Choroid plexus epithelial cell (primary cell): ENCODE data around the gene CEP70.

Experiments used
- DNase-seq: peaks from one replicate; pipeline ENCODE4 v3.0.0-alpha.2; 2010; ENCODE audit warnings: low read depth
- H3K4me3 ChIP-seq: 2 replicates; pipeline ENCODE4 v1.5.1; 2011; ENCODE audit warnings: low read depth, mild to moderate bottlenecking, control low read depth, low read length, moderate library complexity
- TF ChIP-seq, protein P1 (sequence below): conservative IDR thresholded peaks from 2 replicates; pipeline ENCODE4 v1.5.1; 2011; ENCODE audit warnings: low read depth, mild to moderate bottlenecking, control low read depth, inconsistent platforms, low read length, moderate library complexity

The CEP70 gene

DNA sequence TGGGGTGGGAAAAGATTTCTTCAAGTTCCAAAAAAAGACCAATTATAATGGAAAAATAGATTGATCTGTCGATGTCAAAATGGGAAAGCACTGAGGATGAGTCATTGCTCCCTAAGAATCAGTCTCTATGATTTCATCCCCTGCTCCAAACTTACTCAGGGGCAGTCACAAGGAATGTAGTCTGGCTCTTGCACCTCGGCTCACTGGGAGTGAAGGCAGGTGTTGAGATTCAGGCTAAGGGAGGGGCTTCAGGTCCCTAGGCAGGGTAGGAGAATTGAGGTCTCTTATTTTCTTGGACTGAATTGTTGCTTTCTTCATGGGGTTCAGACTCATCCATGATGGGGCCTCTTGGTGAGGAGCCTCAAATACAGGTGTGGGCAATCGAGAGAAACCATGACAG lies 145.4 kb downstream of the CEP70 start:
- TF ChIP-seq, protein P1, sequence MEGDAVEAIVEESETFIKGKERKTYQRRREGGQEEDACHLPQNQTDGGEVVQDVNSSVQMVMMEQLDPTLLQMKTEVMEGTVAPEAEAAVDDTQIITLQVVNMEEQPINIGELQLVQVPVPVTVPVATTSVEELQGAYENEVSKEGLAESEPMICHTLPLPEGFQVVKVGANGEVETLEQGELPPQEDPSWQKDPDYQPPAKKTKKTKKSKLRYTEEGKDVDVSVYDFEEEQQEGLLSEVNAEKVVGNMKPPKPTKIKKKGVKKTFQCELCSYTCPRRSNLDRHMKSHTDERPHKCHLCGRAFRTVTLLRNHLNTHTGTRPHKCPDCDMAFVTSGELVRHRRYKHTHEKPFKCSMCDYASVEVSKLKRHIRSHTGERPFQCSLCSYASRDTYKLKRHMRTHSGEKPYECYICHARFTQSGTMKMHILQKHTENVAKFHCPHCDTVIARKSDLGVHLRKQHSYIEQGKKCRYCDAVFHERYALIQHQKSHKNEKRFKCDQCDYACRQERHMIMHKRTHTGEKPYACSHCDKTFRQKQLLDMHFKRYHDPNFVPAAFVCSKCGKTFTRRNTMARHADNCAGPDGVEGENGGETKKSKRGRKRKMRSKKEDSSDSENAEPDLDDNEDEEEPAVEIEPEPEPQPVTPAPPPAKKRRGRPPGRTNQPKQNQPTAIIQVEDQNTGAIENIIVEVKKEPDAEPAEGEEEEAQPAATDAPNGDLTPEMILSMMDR, result no peak
- no peak for DNase-seq
- no peak overlapping the region for H3K4me3 ChIP-seq

DNA sequence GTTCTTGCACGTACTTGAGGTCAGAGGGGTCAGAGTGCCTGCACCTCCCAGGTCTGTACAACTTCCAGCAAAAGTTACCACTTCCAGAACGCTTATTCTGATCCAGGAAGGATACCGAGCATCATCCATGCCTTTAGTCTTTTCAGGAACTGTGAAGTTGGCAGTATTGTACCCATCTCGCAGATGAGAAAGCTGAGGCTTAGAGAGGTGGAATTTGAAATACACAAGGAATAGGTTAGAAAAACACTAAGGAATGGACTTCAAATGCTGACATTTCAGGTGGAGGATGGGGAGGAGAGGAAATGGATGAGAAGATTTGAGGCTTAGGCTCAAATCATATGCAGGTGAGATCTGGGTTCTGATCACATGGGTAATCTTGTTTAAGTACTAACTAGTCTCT lies 148.4 kb downstream of the CEP70 start:
- no peak overlapping the region for H3K4me3 ChIP-seq
- TF ChIP-seq, protein P1, result no peak

DNA sequence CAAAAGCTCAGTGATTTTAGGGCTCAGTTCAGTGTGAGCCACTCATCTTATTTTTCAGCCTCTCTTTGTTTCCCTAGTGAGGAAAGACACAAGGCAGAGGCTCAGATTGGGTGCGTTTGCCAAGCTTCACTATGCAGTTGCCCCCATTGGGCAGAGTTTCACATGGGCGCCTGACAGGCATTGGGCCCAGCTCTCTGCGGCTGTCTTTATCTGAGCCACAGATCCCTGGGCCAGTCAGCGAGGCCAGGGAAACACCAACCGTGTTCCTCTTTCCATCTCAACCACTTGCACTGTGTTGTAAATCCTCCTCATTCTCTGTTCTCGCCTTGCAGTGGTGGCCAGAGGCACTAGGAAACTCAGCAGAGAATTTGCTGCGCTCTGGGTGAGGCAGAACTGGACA lies 148.8 kb downstream of the CEP70 start:
- DNase-seq, result no peak
- no peak overlapping the region for H3K4me3 ChIP-seq
- TF ChIP-seq, protein P1, result no peak

More for the DNA sequence above, 148.4 kb downstream of the CEP70 start:
- DNase-seq, result no peak
